SK-N-SH (cell line): ENCODE data around the gene DHRS12. TPM values are rescaled to one million over a fixed set of nuclear protein-coding genes. Genes with fewer than 3 reads are reported as not detected.

Source experiments
- CTCF ChIA-PET: fragments of 300-600, 350-600 bp; formaldehyde crosslinking; extraction: SDS; loops from one replicate; lab custom pipeline; 2021; lab: Yijun Ruan, JAX
- POLR2A ChIA-PET: fragments of 350-600 bp; sonication (Branson Sonifier 250); formaldehyde crosslinking; extraction: SDS; loops from one replicate; lab custom pipeline; 2020; ENCODE audit warnings: antibody characterized with exemption, inconsistent platforms; lab: Yijun Ruan, JAX
- DNase-seq: peaks from one replicate; pipeline ENCODE4 v3.0.0; 2012
- H2AFZ ChIP-seq: fragments of 200-600 bp; sonication (generic); 2 replicates; pipeline ENCODE4 v1.8.1; 2016; ENCODE audit warnings: antibody characterized with exemption, mild to moderate bottlenecking, low read depth
- H3F3A ChIP-seq: fragments of 200-600 bp; sonication (generic); replicated peaks from 2 replicates; pipeline ENCODE3; 2016; ENCODE audit warnings: antibody characterized with exemption, mild to moderate bottlenecking; ENCODE audit not compliant: insufficient read depth
- H3K27ac ChIP-seq, 2 experiments: fragments of 200-500 bp in 1 of 2; fragments of 200-600 bp in 1 of 2; sonication (Bioruptor generic) in 1 of 2; sonication (generic), shearing (Covaris generic) in 1 of 2; 2 replicates each; pipeline versions ENCODE4 v1.5.1 to v1.6.1; 2014 to 2016; ENCODE audit warnings: low read depth in 2 of 2, inconsistent platforms in 1 of 2, low read length in 1 of 2, mild to moderate bottlenecking in 1 of 2, mixed read lengths in 1 of 2
- H3K27me3 ChIP-seq: fragments of 200-600 bp; sonication (generic), shearing (Covaris generic); 2 replicates; pipeline ENCODE4 v1.6.1; 2016; ENCODE audit warnings: mixed run types; ENCODE audit not compliant: insufficient read depth
- H3K36me3 ChIP-seq, 2 experiments: fragments of 200-500 bp in 1 of 2; fragments of 200-600 bp in 1 of 2; sonication (Bioruptor generic) in 1 of 2; sonication (generic) in 1 of 2; replicated peaks in 1 of 2; 2 replicates each; pipeline versions ENCODE3 to v1.5.1; 2014 to 2016; ENCODE audit warnings: low read length in 1 of 2, mild to moderate bottlenecking in 1 of 2; ENCODE audit not compliant: insufficient read depth in 2 of 2, control insufficient read depth in 1 of 2
- H3K4me1 ChIP-seq, 2 experiments: fragments of 200-500 bp in 1 of 2; fragments of 200-600 bp in 1 of 2; sonication (Bioruptor generic) in 1 of 2; sonication (generic), shearing (Covaris generic) in 1 of 2; 2 replicates each; pipeline versions ENCODE4 v1.5.1 to v1.6.1; 2014 to 2016; ENCODE audit warnings: low read depth in 1 of 2, low read length in 1 of 2, mixed run types in 1 of 2; ENCODE audit not compliant: insufficient read depth in 2 of 2, control insufficient read depth in 1 of 2
- H3K4me2 ChIP-seq: fragments of 200-600 bp; sonication (generic), shearing (Covaris generic); 2 replicates; pipeline ENCODE4 v1.6.1; 2017; ENCODE audit warnings: mixed run types
- H3K4me3 ChIP-seq, 2 experiments: fragments of 200-500 bp in 1 of 2; fragments of 200-600 bp in 1 of 2; sonication (Bioruptor generic) in 1 of 2; sonication (generic), shearing (Covaris generic) in 1 of 2; 2 replicates each; pipeline versions ENCODE4 v1.5.1 to v1.8.1; 2014 to 2016; ENCODE audit warnings: low read depth in 2 of 2, inconsistent platforms in 1 of 2, low read length in 1 of 2, mild to moderate bottlenecking in 1 of 2, mixed read lengths in 1 of 2, moderate library complexity in 1 of 2
- H3K79me2 ChIP-seq: fragments of 200-600 bp; sonication (generic); 2 replicates; pipeline ENCODE4 v1.8.1; 2017; ENCODE audit warnings: mild to moderate bottlenecking; ENCODE audit not compliant: insufficient read depth
- H3K9ac ChIP-seq: fragments of 200-600 bp; sonication (generic); 2 replicates; pipeline ENCODE4 v1.6.1; 2017; ENCODE audit warnings: mixed run types
- H3K9me2 ChIP-seq: fragments of 200-600 bp; sonication (generic); 2 replicates; pipeline ENCODE4 v1.6.1; 2017; ENCODE audit warnings: mixed run types
- H3K9me3 ChIP-seq: fragments of 200-600 bp; sonication (generic); 2 replicates; pipeline ENCODE4 v1.6.1; 2017; ENCODE audit warnings: mixed run types, mild to moderate bottlenecking, moderate library complexity
- H4K20me1 ChIP-seq: fragments of 200-600 bp; sonication (generic); 2 replicates; pipeline ENCODE4 v1.6.1; 2017; ENCODE audit warnings: mild to moderate bottlenecking, mixed run types; ENCODE audit not compliant: insufficient read depth
- FOXJ3 ChIP-seq: sonication (generic); formaldehyde crosslinking; IDR thresholded peaks from 2 replicates; pipeline ENCODE4 v1.5.1; 2020; ENCODE audit warnings: mild to moderate bottlenecking, missing genetic modification reagents
- GABPA ChIP-seq: IDR thresholded peaks from 2 replicates; pipeline ENCODE4 v1.4.0; 2012; ENCODE audit warnings: low read depth, mild to moderate bottlenecking
- IRF3 ChIP-seq: fragments of 150-350 bp; IDR thresholded peaks from 2 replicates; pipeline ENCODE4 v1.6.1; 2016; ENCODE audit warnings: mild to moderate bottlenecking, low read depth, low read length
- NFIC ChIP-seq: IDR thresholded peaks from 2 replicates; pipeline ENCODE4 v1.4.0; 2012; ENCODE audit warnings: borderline replicate concordance
- NRF1 ChIP-seq: IDR thresholded peaks from 2 replicates; pipeline ENCODE4 v1.6.1; 2012; ENCODE audit warnings: low read depth, mild to moderate bottlenecking, low read length
- RAD21 ChIP-seq: IDR thresholded peaks from 2 replicates; pipeline ENCODE4 v1.6.1; 2012; ENCODE audit warnings: mild to moderate bottlenecking, low read length
- USF1 ChIP-seq: IDR thresholded peaks from 2 replicates; pipeline ENCODE4 v1.4.0; 2012; ENCODE audit warnings: low read depth, borderline replicate concordance
- USF2 ChIP-seq: fragments of 150-350 bp; IDR thresholded peaks from 2 replicates; pipeline ENCODE4 v1.6.1; 2017; ENCODE audit warnings: antibody characterized with exemption, low read length, low read depth, borderline replicate concordance
- YY1 ChIP-seq: IDR thresholded peaks from 2 replicates; pipeline ENCODE4 v1.4.0; 2012; ENCODE audit warnings: low read depth, mild to moderate bottlenecking
- WGBS: methylation state at CpG from one replicate; pipeline ENCODE4 v1.1.6; 2017; ENCODE audit warnings: low lambda C conversion rate; 5-methylcytosine and 5-hydroxymethylcytosine counted together
- polyA plus RNA-seq, 3 experiments: library from polyadenylated mRNA; depleted of rRNA; stranded (reverse); fragments of >200 nt; gene quantifications; 2 replicates each; pipeline ENCODE4 v1.2.3, GENCODE V29; 2012

DHRS12 gene
- polyA plus RNA-seq, 1 of the 3 experiments (the other 2 are of a cell fraction): 9.6 TPM

- TF ChIP-seq USF1 (no peak), NFIC (no peak), YY1 (no peak), RAD21 (no peak)
These were observed 45.3 kb downstream of the DHRS12 start (continued) for GRCh38 chr13:51758691-51759090.

- no peaks in the 10 kb centered on the region for H3K79me2 ChIP-seq
- no peaks in the 10 kb centered on the region for H3F3A ChIP-seq
- H3K4me2 ChIP-seq: no peak overlapping the region
- WGBS: 87% methylated on average over 2 of the region's 2 CpGs
- TF ChIP-seq FOXJ3 (CRISPR knock-in tag): no peak
- TF ChIP-seq IRF3: no peak
- no peak for TF ChIP-seq NRF1
- TF ChIP-seq USF2: no peak
- no peak for TF ChIP-seq USF1
- TF ChIP-seq GABPA: no peak
- no peaks in the 10 kb centered on the region for H3K9me3 ChIP-seq
- no peaks in the 10 kb centered on the region for H3K4me1 ChIP-seq
- no peak overlapping the region for H3K4me3 ChIP-seq
- no peak overlapping the region for H3K27ac ChIP-seq
- DNase-seq: no peak
- no peak overlapping the region for H3K9ac ChIP-seq
- H3K27me3 ChIP-seq: no peaks in the 10 kb centered on the region
- ChIA-PET POLR2A (interaction anchor here (0.6 to 1.5 kb wide), 2 partner anchors 59 to 304 kb away, joined by 6 read pairs; partner anchors contain the start of gene INTS6), CTCF (interaction anchor here (0.8 kb wide), 1 partner anchor 11 kb away, joined by 4 read pairs; no protein-coding TSS in a partner anchor)
- H2AFZ ChIP-seq: no peak overlapping the region
- peaks cover 52 to 63% of the 10 kb centered on the region in 2 experiments for H3K36me3 ChIP-seq
- no peaks in the 10 kb centered on the region for H4K20me1 ChIP-seq
- no peaks in the 10 kb centered on the region for H3K9me2 ChIP-seq
These were observed 47.3 kb downstream of the DHRS12 start for GRCh38 chr13:51756651-51757050.
